Measurements from ENCODE around the gene CDK2AP2.

The CDK2AP2 gene

GRCh38 chr11:67503119-67504004, 4.6 kb downstream of the CDK2AP2 start:
- no peak for DNase-seq

GRCh38 chr11:67502328-67502979, 5.5 kb downstream of the CDK2AP2 start:
- no peak for DNase-seq

- DNase-seq, result no peak
Measured at GRCh38 chr11:67501854-67502253, 6.1 kb downstream of the CDK2AP2 start.

GRCh38 chr11:67500831-67501715, 6.9 kb downstream of the CDK2AP2 start:
- DNase-seq, result no peak

- DNase-seq, result no peak
Measured at GRCh38 chr11:67500484-67500821, 7.5 kb downstream of the CDK2AP2 start.

- no peak for DNase-seq
Measured at GRCh38 chr11:67499808-67500483, 8.0 kb downstream of the CDK2AP2 start.

GRCh38 chr11:67498544-67498972, 9.4 kb downstream of the CDK2AP2 start:
- DNase-seq, result no peak

GRCh38 chr11:67497656-67498291, 10.2 kb downstream of the CDK2AP2 start:
- DNase-seq, result no peak

- DNase-seq, result no peak
Measured at GRCh38 chr11:67496113-67496512, 11.8 kb downstream of the CDK2AP2 start.

- no peak for DNase-seq
Measured at GRCh38 chr11:67495234-67496005, 12.5 kb downstream of the CDK2AP2 start.

GRCh38 chr11:67494371-67495233, 13.4 kb downstream of the CDK2AP2 start:
- DNase-seq, result no peak

GRCh38 chr11:67493548-67494370, 14.2 kb downstream of the CDK2AP2 start:
- no peak for DNase-seq

- no peak for DNase-seq
Measured at GRCh38 chr11:67492801-67493547, 15.0 kb downstream of the CDK2AP2 start.

GRCh38 chr11:67492069-67492727, 15.8 kb downstream of the CDK2AP2 start:
- DNase-seq, result no peak

GRCh38 chr11:67491276-67492068, 16.5 kb downstream of the CDK2AP2 start:
- DNase-seq, result no peak

GRCh38 chr11:67490727-67491065, 17.3 kb downstream of the CDK2AP2 start:
- no peak for DNase-seq
